ENCODE data around the gene RNASEL.
"Not testable (repeated sequence)": the region's sequence is repeated elsewhere in the genome, so short reads cannot be mapped to it uniquely, and the experiment has no call there.

RNASEL gene

GRCh38 chr1:182563095-182563494 lies 26.0 kb downstream of the RNASEL start:
- DNase-seq (ENCODE audit: low read depth, low spot score): no peak

- DNase-seq (ENCODE audit: low read depth, low spot score): no peak
Measured at GRCh38 chr1:182561456-182561855, 27.6 kb downstream of the RNASEL start.

- DNase-seq (ENCODE audit: low read depth, low spot score): no peak
Measured at GRCh38 chr1:182560392-182560984, 28.6 kb downstream of the RNASEL start.

GRCh38 chr1:182556279-182556678 lies 32.8 kb downstream of the RNASEL start:
- DNase-seq (ENCODE audit: low read depth, low spot score): no peak

- DNase-seq (ENCODE audit: low read depth, low spot score): no peak
Measured at GRCh38 chr1:182555493-182555892, 33.6 kb downstream of the RNASEL start.

GRCh38 chr1:182552527-182552926 lies 36.5 kb downstream of the RNASEL start:
- no peak for DNase-seq (ENCODE audit: low read depth, low spot score)

GRCh38 chr1:182549811-182550210 lies 39.2 kb downstream of the RNASEL start:
- DNase-seq (ENCODE audit: low read depth, low spot score): no peak

GRCh38 chr1:182549346-182549745 lies 39.7 kb downstream of the RNASEL start:
- no peak for DNase-seq (ENCODE audit: low read depth, low spot score)

GRCh38 chr1:182533896-182534295 lies 55.2 kb downstream of the RNASEL start:
- no peak for DNase-seq (ENCODE audit: low read depth, low spot score)

- not testable (repeated sequence) for DNase-seq (ENCODE audit: low read depth, low spot score)
Measured at GRCh38 chr1:182528206-182528605, 60.9 kb downstream of the RNASEL start.

GRCh38 chr1:182527680-182528079 lies 61.4 kb downstream of the RNASEL start:
- no peak for DNase-seq (ENCODE audit: low read depth, low spot score)

GRCh38 chr1:182525342-182525741 lies 63.7 kb downstream of the RNASEL start:
- no peak for DNase-seq (ENCODE audit: low read depth, low spot score)

All from smooth muscle cell of the brain vasculature (primary cell).